HepG2 (cell line): ENCODE measurements around the gene PTCRA. TPM values are rescaled to one million over a fixed set of nuclear protein-coding genes. Genes with fewer than 3 reads are reported as not detected.

Source experiments
- HNF1A ChIP-seq, 2 experiments: sonication (generic) in 1 of 2; formaldehyde crosslinking in 1 of 2; IDR thresholded peaks; 2 replicates each; pipeline versions ENCODE4 v1.4.0 to v1.6.1; 2016 to 2020; ENCODE audit warnings: borderline replicate concordance in 1 of 2, low read depth in 1 of 2, mild to moderate bottlenecking in 1 of 2, missing genetic modification reagents in 1 of 2
- IRF2 ChIP-seq: IDR thresholded peaks from 2 replicates; pipeline ENCODE4 v1.6.1; 2018; ENCODE audit warnings: missing genetic modification reagents, missing compliant biosample characterization
- MAZ ChIP-seq, 2 experiments: sonication (generic) in 1 of 2; formaldehyde crosslinking in 1 of 2; IDR thresholded peaks; 2 replicates each; pipeline versions ENCODE4 v1.5.0 to v1.6.1; 2012 to 2020; ENCODE audit warnings: low read depth in 2 of 2, mild to moderate bottlenecking in 2 of 2, borderline replicate concordance in 1 of 2, improper control_type of control experiment in 1 of 2, low read length in 1 of 2, missing genetic modification reagents in 1 of 2, moderate library complexity in 1 of 2
- MNT ChIP-seq: fragments of 450-650 bp; IDR thresholded peaks from 2 replicates; pipeline ENCODE4 v1.6.1; 2016
- NCOA2 ChIP-seq: sonication (generic); formaldehyde crosslinking; IDR thresholded peaks from 2 replicates; pipeline ENCODE4 v1.8.0; 2022; ENCODE audit warnings: inconsistent platforms
- NFAT5 ChIP-seq: sonication (generic); formaldehyde crosslinking; IDR thresholded peaks from 2 replicates; pipeline ENCODE4 v1.4.0; 2020; ENCODE audit warnings: missing genetic modification reagents
- NONO ChIP-seq, 2 experiments: fragments of 450-650 bp in 1 of 2; sonication (generic) in 1 of 2; formaldehyde crosslinking in 1 of 2; IDR thresholded peaks in 1 of 2; conservative IDR thresholded peaks in 1 of 2; 2 replicates each; pipeline versions ENCODE4 v1.6.1 to v1.8.0; 2017 to 2022; ENCODE audit warnings: mild to moderate bottlenecking in 1 of 2, missing genetic modification reagents in 1 of 2, moderate library complexity in 1 of 2
- SP4 ChIP-seq: sonication (generic); formaldehyde crosslinking; IDR thresholded peaks from 2 replicates; pipeline ENCODE4 v1.8.1; 2023; ENCODE audit warnings: mild to moderate bottlenecking, missing genetic modification reagents
- TAF1 ChIP-seq: sonication (generic); formaldehyde crosslinking; IDR thresholded peaks from 2 replicates; pipeline ENCODE4 v1.4.0; 2020; ENCODE audit warnings: missing genetic modification reagents
- ZBTB3 ChIP-seq: sonication (generic); formaldehyde crosslinking; IDR thresholded peaks from 2 replicates; pipeline ENCODE4 v1.4.0; 2020; ENCODE audit warnings: low read depth, mild to moderate bottlenecking, moderate library complexity, missing genetic modification reagents, borderline replicate concordance
- ZBTB43 ChIP-seq: sonication (generic); formaldehyde crosslinking; conservative IDR thresholded peaks from 2 replicates; pipeline ENCODE4 v1.4.0; 2020; ENCODE audit warnings: missing genetic modification reagents
- ZMAT5 ChIP-seq: sonication (generic); formaldehyde crosslinking; IDR thresholded peaks from 2 replicates; pipeline ENCODE4 v1.5.0; 2020; ENCODE audit warnings: mild to moderate bottlenecking, low read depth, missing genetic modification reagents, borderline replicate concordance
- ZNF329 ChIP-seq: sonication (generic); formaldehyde crosslinking; IDR thresholded peaks from 2 replicates; pipeline ENCODE4 v1.9.0; 2021; ENCODE audit warnings: low read depth, mild to moderate bottlenecking, missing genetic modification reagents
- polyA plus RNA-seq, 8 experiments: library from polyadenylated mRNA; depleted of rRNA in 3 of 8; stranded (reverse) in 7 of 8; unstranded in 1 of 8; fragments of >200 nt; fragmentation: Illumina TruSeq in 4 of 8; extraction: Trizol in 4 of 8; gene quantifications; 2 replicates each; pipeline versions ENCODE4 v1.2.1 to v1.2.3, GENCODE V29; 2011 to 2016; ENCODE audit warnings: low read depth in 4 of 8, missing spikeins in 1 of 8, mixed read lengths in 1 of 8; ENCODE audit not compliant: insufficient read depth in 1 of 8
- total RNA-seq, 5 experiments: library from RNA; depleted of rRNA; stranded (reverse); fragments of >200 nt; fragmentation: Illumina TruSeq; extraction: Trizol; gene quantifications; 2 replicates each; pipeline ENCODE4 v1.2.3, GENCODE V29; 2016; ENCODE audit warnings: low read depth in 1 of 5
- TF ChIP-seq, protein P1 (sequence below): sonication (generic); formaldehyde crosslinking; IDR thresholded peaks from 2 replicates; pipeline ENCODE4 v1.5.0; 2020; ENCODE audit warnings: missing genetic modification reagents

The PTCRA gene
- total and polyA plus RNA-seq, 2 of the 13 experiments (the other 11 are each of a cell fraction or from before 2014, with no cell fraction given): not detected

DNA sequence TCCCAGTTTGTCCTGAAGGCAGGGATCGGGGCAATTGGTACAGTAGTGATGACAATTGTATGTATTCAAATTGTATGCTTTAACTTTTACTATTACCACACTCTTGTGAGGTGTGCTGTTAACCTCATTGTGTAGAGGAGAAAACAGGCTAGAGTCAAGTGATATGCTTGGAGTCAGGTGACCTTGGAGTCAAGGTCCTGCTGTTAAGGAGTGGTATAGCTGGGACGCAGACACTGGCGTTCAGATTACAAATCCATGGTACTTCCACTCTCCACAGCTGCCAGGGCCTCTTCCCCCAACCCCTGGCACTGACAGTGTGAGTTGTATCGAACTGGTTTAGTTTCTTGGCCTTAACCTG is 23.9 kb downstream of the PTCRA start (continued):
- TF ChIP-seq HNF1A (IDR thresholded peaks at IDR 0.05; ENCODE audit: low read depth) (no peak), HNF1A (CRISPR knock-in tag; IDR thresholded peaks at IDR 0.05; ENCODE audit: borderline replicate concordance) (no peak; the same call in 1 of the 2 replicates), ZNF329 (CRISPR knock-in tag) (no peak), SP4 (CRISPR knock-in tag) (peak; percentile 16; the same call in 1 of the 2 replicates), ZMAT5 (CRISPR knock-in tag) (no peak), TAF1 (no peak), ZBTB3 (CRISPR knock-in tag) (no peak), IRF2 (CRISPR knock-in tag) (no peak), MAZ (IDR thresholded peaks at IDR 0.05; ENCODE audit: borderline replicate concordance, low read depth, low read length) (no peak), MAZ (CRISPR knock-in tag; IDR thresholded peaks at IDR 0.05; ENCODE audit: low read depth) (no peak), NONO (IDR thresholded peaks at IDR 0.05) (no peak), NONO (CRISPR knock-in tag; conservative IDR thresholded peaks at IDR 0.05) (peak; percentile 11; the same call in 1 of the 2 replicates), NCOA2 (CRISPR knock-in tag) (no peak), ZBTB43 (CRISPR knock-in tag) (no peak), NFAT5 (CRISPR knock-in tag) (no peak), MNT (no peak)
- TF ChIP-seq, protein P1, sequence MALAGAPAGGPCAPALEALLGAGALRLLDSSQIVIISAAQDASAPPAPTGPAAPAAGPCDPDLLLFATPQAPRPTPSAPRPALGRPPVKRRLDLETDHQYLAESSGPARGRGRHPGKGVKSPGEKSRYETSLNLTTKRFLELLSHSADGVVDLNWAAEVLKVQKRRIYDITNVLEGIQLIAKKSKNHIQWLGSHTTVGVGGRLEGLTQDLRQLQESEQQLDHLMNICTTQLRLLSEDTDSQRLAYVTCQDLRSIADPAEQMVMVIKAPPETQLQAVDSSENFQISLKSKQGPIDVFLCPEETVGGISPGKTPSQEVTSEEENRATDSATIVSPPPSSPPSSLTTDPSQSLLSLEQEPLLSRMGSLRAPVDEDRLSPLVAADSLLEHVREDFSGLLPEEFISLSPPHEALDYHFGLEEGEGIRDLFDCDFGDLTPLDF: no peak; the same call in 1 of the 2 replicates
